Upper lobe of left lung (tissue), 4 donors: ENCODE measurements around the gene KCP.

Experiments used
- CTCF ChIP-seq, 6 experiments: fragments of 450-650 bp in 4 of 6; fragments of 200-600 bp in 2 of 6; sonication (generic) in 2 of 6; IDR thresholded peaks; one replicate each; pipeline ENCODE4 v1.5.1; 2016 to 2019; ENCODE audit warnings: antibody characterized with exemption in 6 of 6
- EP300 ChIP-seq, 4 donors: sonication (generic); formaldehyde crosslinking; IDR thresholded peaks; one replicate each; pipeline ENCODE4 v1.5.1; 2017; ENCODE audit warnings: antibody characterized with exemption in 4 of 4, control low read depth in 2 of 4
- POLR2A ChIP-seq, 4 donors: fragments of 450-650 bp; IDR thresholded peaks; one replicate each; pipeline ENCODE4 v1.5.1; 2016 to 2017; ENCODE audit warnings: antibody characterized with exemption in 4 of 4, mild to moderate bottlenecking in 2 of 4
- POLR2AphosphoS5 ChIP-seq, 2 donors: sonication (generic); formaldehyde crosslinking; IDR thresholded peaks; one replicate each; pipeline ENCODE4 v1.5.1; 2017; ENCODE audit warnings: antibody characterized with exemption in 2 of 2

GRCh38 chr7:128881458-128882125 lies 28.9 kb downstream of the KCP start:
- TF ChIP-seq CTCF (IDR thresholded peaks at IDR 0.05), result no peak
- no peak for TF ChIP-seq POLR2AphosphoS5 (IDR thresholded peaks at IDR 0.05)
- TF ChIP-seq EP300 (IDR thresholded peaks at IDR 0.05), result no peak
- TF ChIP-seq POLR2A (IDR thresholded peaks at IDR 0.05), result no peak
